ENCODE results near the gene NEO1. TPM values are rescaled to one million over a fixed set of nuclear protein-coding genes. Genes with fewer than 3 reads are reported as not detected.

NEO1 gene
- total RNA-seq, 1 donor from 2014 or later, result 75.6 TPM

DNA sequence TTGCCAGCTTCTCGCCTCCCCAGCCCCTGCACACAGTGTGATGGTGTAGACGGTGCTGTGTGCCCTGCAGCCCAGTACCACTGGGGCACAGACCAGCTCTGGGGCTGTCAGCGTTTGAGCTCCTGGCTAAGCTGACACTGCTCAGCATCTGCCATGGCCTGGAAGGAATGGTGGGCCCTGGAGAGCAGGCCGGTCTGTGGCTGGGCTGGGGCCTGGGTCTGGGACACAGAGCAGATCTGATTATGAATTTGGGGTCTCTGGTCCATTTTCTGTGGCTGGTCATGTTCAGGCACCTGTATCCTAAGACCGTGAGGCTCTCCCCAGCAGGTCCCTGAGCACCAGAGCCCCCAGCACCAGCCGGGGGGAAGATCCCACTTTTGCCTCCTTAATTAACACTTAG lies 281.8 kb downstream of the NEO1 start:
- H3K27ac Mint-ChIP-seq (ENCODE audit: unreplicated experiment), result no peak overlapping the region
- TF ChIP-seq CTCF (conservative IDR thresholded peaks at IDR 0.05), result no peak
- H3K36me3 Mint-ChIP-seq (ENCODE audit: low read depth), result peaks cover 2% of the 10 kb centered on the region
- no peaks in the 10 kb centered on the region for H3K9me3 Mint-ChIP-seq
- H3K4me3 Mint-ChIP-seq, result no peak overlapping the region
- no peak for DNase-seq (ENCODE audit: low read depth, low spot score)
- H3K4me1 Mint-ChIP-seq, result no peaks in the 10 kb centered on the region
- no peaks in the 10 kb centered on the region for H3K27me3 Mint-ChIP-seq (ENCODE audit: low read depth)

GRCh38 chr15:73335026-73335425 lies 282.8 kb downstream of the NEO1 start:
- Mint-ChIP-seq H3K4me3 (no peak overlapping the region), H3K36me3 (ENCODE audit: low read depth) (peaks cover 2% of the 10 kb centered on the region), H3K9me3 (no peaks in the 10 kb centered on the region), H3K4me1 (no peaks in the 10 kb centered on the region), H3K27ac (ENCODE audit: unreplicated experiment) (no peak overlapping the region), H3K27me3 (ENCODE audit: low read depth) (no peaks in the 10 kb centered on the region)
- no peak for TF ChIP-seq CTCF (conservative IDR thresholded peaks at IDR 0.05)
- no peak for DNase-seq (ENCODE audit: low read depth, low spot score)

DNA sequence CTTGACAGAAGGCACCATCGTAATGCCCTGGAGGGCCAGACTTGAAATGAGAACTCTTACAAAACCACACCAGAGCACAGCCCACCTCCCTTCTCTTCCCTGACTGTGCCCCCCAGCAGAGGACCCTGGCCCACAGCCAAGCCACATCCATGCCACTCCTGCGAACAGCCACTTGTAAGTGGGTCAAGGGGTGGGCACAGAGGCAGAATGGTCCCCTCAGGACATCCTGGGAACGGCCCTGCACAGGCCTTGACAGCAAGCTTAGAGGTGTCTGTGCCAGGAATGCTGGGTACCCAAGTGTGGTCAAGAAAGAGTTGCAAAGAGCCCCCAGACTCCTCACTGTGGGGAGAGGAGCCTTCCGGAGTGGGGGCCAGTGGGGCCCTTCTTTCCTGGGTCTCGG lies 283.2 kb downstream of the NEO1 start:
- H3K27ac Mint-ChIP-seq (ENCODE audit: unreplicated experiment), result no peak overlapping the region

DNA sequence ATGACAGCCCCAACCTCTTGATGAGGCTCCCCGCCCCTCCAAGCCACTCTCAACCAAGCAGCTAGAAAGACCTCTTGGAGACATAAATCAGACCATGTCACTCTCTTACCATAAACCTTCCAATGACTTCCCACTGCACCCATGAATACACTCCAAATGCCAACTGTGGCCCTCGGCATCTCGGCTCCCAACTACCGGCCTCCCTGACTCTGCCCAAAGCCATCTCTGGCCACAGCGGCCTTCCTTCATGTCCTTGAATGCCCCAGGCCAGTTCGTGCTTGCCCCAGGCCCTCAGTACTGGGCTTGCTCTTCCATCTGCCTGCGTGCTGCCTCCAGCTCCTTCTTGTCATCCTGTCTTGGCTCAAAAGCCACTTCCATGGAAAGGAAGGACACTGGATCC lies 284.5 kb downstream of the NEO1 start:
- Mint-ChIP-seq H3K27me3 (ENCODE audit: low read depth) (no peaks in the 10 kb centered on the region), H3K4me3 (no peak overlapping the region), H3K36me3 (ENCODE audit: low read depth) (peaks cover 2% of the 10 kb centered on the region), H3K9me3 (no peaks in the 10 kb centered on the region), H3K27ac (ENCODE audit: unreplicated experiment) (no peak overlapping the region), H3K4me1 (no peaks in the 10 kb centered on the region)
- TF ChIP-seq CTCF (conservative IDR thresholded peaks at IDR 0.05), result no peak
- DNase-seq (ENCODE audit: low read depth, low spot score), result no peak

More for the DNA sequence above, 283.2 kb downstream of the NEO1 start:
- Mint-ChIP-seq H3K9me3 (no peaks in the 10 kb centered on the region), H3K36me3 (ENCODE audit: low read depth) (peaks cover 2% of the 10 kb centered on the region), H3K27me3 (ENCODE audit: low read depth) (no peaks in the 10 kb centered on the region), H3K4me1 (no peaks in the 10 kb centered on the region), H3K4me3 (no peak overlapping the region)
- no peak for DNase-seq (ENCODE audit: low read depth, low spot score)
- TF ChIP-seq CTCF (conservative IDR thresholded peaks at IDR 0.05), result no peak

DNA sequence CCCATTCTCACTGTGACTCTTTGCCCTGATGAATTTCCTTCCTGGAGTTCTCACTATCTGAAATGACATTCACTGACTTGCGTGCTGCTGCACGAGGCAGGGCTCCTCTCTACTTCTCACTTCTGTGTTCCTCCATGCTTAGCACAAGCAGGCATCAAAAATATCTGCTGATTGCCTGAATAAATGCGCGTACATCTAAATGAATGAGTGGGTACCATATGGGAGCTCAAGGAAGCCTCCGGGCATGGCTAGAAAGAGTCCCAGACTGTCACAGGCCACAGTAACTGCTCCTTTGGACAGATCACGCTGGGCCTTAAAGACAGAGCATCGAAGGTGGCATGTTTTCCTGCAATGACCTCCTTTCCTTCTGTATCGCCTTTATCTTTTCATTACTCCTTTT lies 284.9 kb downstream of the NEO1 start:
- no peak for TF ChIP-seq CTCF (conservative IDR thresholded peaks at IDR 0.05)
- Mint-ChIP-seq H3K27ac (ENCODE audit: unreplicated experiment) (peak overlapping the region; percentile 88), H3K36me3 (ENCODE audit: low read depth) (peaks cover 2% of the 10 kb centered on the region), H3K4me3 (no peak overlapping the region), H3K4me1 (no peaks in the 10 kb centered on the region), H3K27me3 (ENCODE audit: low read depth) (no peaks in the 10 kb centered on the region), H3K9me3 (no peaks in the 10 kb centered on the region)
- no peak for DNase-seq (ENCODE audit: low read depth, low spot score)

DNA sequence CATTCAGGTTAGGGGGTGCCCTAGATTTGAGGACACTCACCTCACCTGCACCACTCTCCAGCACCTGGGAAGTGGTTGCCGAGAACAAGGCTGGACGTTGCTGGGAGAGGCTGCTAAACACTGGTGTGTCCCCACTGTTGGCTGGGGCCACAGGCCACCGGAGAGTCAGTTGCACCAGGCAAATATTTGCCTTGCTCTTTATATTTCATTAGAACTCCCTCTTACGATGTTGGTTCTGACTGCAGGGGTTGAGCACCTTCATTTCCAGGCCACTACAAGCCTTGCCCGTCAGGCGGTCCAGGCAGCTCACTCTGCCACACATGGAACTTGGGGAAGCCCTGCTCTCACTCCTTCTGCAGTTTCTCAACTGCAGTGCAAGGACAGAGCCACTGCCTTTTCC lies 285.8 kb downstream of the NEO1 start:
- no peaks in the 10 kb centered on the region for H3K27me3 Mint-ChIP-seq (ENCODE audit: low read depth)

More for the DNA sequence above, 285.8 kb downstream of the NEO1 start:
- Mint-ChIP-seq H3K4me3 (no peak overlapping the region), H3K9me3 (peaks cover 3% of the 10 kb centered on the region), H3K4me1 (no peaks in the 10 kb centered on the region), H3K27ac (ENCODE audit: unreplicated experiment) (no peak overlapping the region), H3K36me3 (ENCODE audit: low read depth) (peaks cover 7% of the 10 kb centered on the region)
- TF ChIP-seq CTCF (conservative IDR thresholded peaks at IDR 0.05), result no peak
- no peak for DNase-seq (ENCODE audit: low read depth, low spot score)

Measured in neural crest cell (in vitro differentiated cells).